Stimulated activated CD8-positive, alpha-beta memory T cell treated with anti-CD3 and anti-CD28 coated beads, Interleukin-4, amount 100 ng/mL, for 4 hours (primary cell): ENCODE results near the gene ZNF543.

Experiments
- DNase-seq, 2 donors: peaks; one replicate each; pipeline ENCODE4 v3.0.0-alpha.2; 2020; ENCODE audit warnings: low read depth in 2 of 2, low spot score in 1 of 2

Gene ZNF543

DNA sequence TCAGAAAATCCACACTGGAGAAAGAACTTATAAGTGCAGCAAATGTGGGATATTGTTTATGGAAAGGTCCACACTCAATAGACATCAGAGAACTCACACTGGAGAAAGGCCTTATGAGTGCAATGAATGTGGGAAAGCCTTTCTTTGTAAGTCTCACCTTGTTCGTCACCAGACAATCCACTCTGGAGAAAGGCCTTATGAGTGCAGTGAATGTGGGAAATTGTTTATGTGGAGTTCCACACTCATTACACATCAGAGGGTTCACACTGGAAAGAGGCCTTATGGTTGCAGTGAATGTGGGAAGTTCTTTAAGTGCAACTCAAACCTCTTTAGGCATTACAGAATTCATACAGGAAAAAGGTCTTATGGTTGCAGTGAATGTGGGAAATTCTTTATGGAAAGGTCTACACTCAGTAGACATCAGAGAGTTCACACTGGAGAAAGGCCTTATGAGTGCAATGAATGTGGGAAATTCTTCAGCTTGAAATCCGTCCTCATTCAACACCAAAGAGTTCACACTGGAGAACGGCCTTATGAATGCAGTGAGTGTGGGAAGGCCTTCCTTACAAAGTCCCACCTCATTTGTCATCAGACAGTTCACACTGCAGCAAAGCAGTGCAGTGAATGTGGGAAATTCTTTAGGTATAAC, 57.4 kb downstream of the ZNF543 start:
- DNase-seq: no peak
